Stimulated activated naive CD8-positive, alpha-beta T cell treated with anti-CD3 and anti-CD28 coated beads, Interleukin-15, Interleukin-2, amounts not matched to agents 100 U/mL and 50 U/mL, for 24 hours (primary cell): ENCODE data around the gene VAPA.

Experiments used
- ATAC-seq: fragments of 150-1000 bp; cut with Tn5 transposase; one replicate; pipeline ENCODE4 v1.10.0; 2021
- DNase-seq: peaks from one replicate; pipeline ENCODE4 v3.0.0; 2021

Gene VAPA

GRCh38 chr18:9914584-9915290 lies 921 bp downstream of the VAPA start:
- peak; percentile 17 for ATAC-seq
- DNase-seq = peak; percentile 78

- ATAC-seq = no peak
- DNase-seq = no peak
Observed at GRCh38 chr18:9915291-9916076, 1.7 kb downstream of the VAPA start.

GRCh38 chr18:9916077-9916639 lies 2.3 kb downstream of the VAPA start:
- ATAC-seq (no peak), DNase-seq (no peak)

- ATAC-seq = no peak
- DNase-seq = no peak
Observed at GRCh38 chr18:9916808-9917207, 3.0 kb downstream of the VAPA start.

GRCh38 chr18:9918016-9918680 lies 4.3 kb downstream of the VAPA start:
- ATAC-seq (no peak), DNase-seq (no peak)

GRCh38 chr18:9919564-9920232 lies 5.9 kb downstream of the VAPA start:
- DNase-seq (no peak), ATAC-seq (no peak)

GRCh38 chr18:9922592-9923311 lies 8.9 kb downstream of the VAPA start:
- no peak for DNase-seq
- ATAC-seq = no peak

- no peak for ATAC-seq
- DNase-seq = no peak
Observed at GRCh38 chr18:9924371-9924943, 10.6 kb downstream of the VAPA start.

GRCh38 chr18:9925369-9925768 lies 11.6 kb downstream of the VAPA start:
- DNase-seq (no peak), ATAC-seq (no peak)

GRCh38 chr18:9925795-9926194 lies 12.0 kb downstream of the VAPA start:
- ATAC-seq (no peak), DNase-seq (no peak)

GRCh38 chr18:9926223-9926894 lies 12.5 kb downstream of the VAPA start:
- peak; percentile 66 for ATAC-seq
- no peak for DNase-seq

GRCh38 chr18:9926977-9927376 lies 13.2 kb downstream of the VAPA start:
- ATAC-seq (no peak), DNase-seq (no peak)

- DNase-seq (no peak), ATAC-seq (no peak)
Observed at GRCh38 chr18:9927392-9928063, 13.7 kb downstream of the VAPA start.

GRCh38 chr18:9928646-9929259 lies 14.9 kb downstream of the VAPA start:
- ATAC-seq (no peak), DNase-seq (no peak)

- DNase-seq (no peak), ATAC-seq (no peak)
Observed at GRCh38 chr18:9930299-9930884, 16.6 kb downstream of the VAPA start.

GRCh38 chr18:9931146-9931545 lies 17.3 kb downstream of the VAPA start:
- ATAC-seq (no peak), DNase-seq (no peak)

- no peak for ATAC-seq
- DNase-seq = no peak
Observed at GRCh38 chr18:9931678-9932077, 17.9 kb downstream of the VAPA start.

- no peak for ATAC-seq
- DNase-seq = no peak
Observed at GRCh38 chr18:9933865-9934264, 20.0 kb downstream of the VAPA start.

GRCh38 chr18:9934274-9934673 lies 20.5 kb downstream of the VAPA start:
- ATAC-seq = no peak
- no peak for DNase-seq
